HEK293T (cell line): ENCODE data around the gene MX1.

Experiments
- CTCF ChIA-PET: fragments of 350-600 bp; formaldehyde crosslinking; extraction: SDS; loops from one replicate; lab custom pipeline; 2021; ENCODE audit warnings: antibody characterized with exemption, inconsistent platforms; lab: Yijun Ruan, JAX
- POLR2A ChIA-PET: fragments of 350-600 bp; formaldehyde crosslinking; extraction: SDS; loops from one replicate; lab custom pipeline; 2020; ENCODE audit warnings: antibody characterized with exemption, inconsistent platforms; lab: Yijun Ruan, JAX
- DNase-seq: peaks from one replicate; pipeline ENCODE4 v3.0.0; 2012; ENCODE audit warnings: mixed read lengths; ENCODE audit errors: extremely low spot score
- ARNT ChIP-seq: fragments of 450-650 bp; IDR thresholded peaks from 2 replicates; pipeline ENCODE4 v1.6.1; 2017; ENCODE audit warnings: mild to moderate bottlenecking
- BHLHE40 ChIP-seq: fragments of 450-650 bp; IDR thresholded peaks from 2 replicates; pipeline ENCODE4 v1.6.1; 2016; ENCODE audit warnings: mild to moderate bottlenecking, moderate library complexity, borderline replicate concordance
- CTBP1 ChIP-seq: fragments of 450-650 bp; IDR thresholded peaks from 2 replicates; pipeline ENCODE4 v1.6.1; 2016; ENCODE audit warnings: borderline replicate concordance
- ELF4 ChIP-seq: fragments of 450-650 bp; IDR thresholded peaks from 2 replicates; pipeline ENCODE4 v1.6.1; 2017; ENCODE audit warnings: antibody characterized with exemption
- FOXA1 ChIP-seq: fragments of 450-650 bp; IDR thresholded peaks from 2 replicates; pipeline ENCODE4 v1.6.1; 2016; ENCODE audit warnings: mild to moderate bottlenecking
- FOXK2 ChIP-seq: fragments of 450-650 bp; IDR thresholded peaks from 2 replicates; pipeline ENCODE4 v1.6.1; 2016; ENCODE audit warnings: mild to moderate bottlenecking
- FOXM1 ChIP-seq: fragments of 450-650 bp; IDR thresholded peaks from 2 replicates; pipeline ENCODE4 v1.6.1; 2017; ENCODE audit warnings: mild to moderate bottlenecking, borderline replicate concordance
- HDGF ChIP-seq: fragments of 450-650 bp; IDR thresholded peaks from 2 replicates; pipeline ENCODE4 v1.6.1; 2017; ENCODE audit warnings: antibody characterized with exemption, borderline replicate concordance
- L3MBTL2 ChIP-seq: fragments of 450-650 bp; conservative IDR thresholded peaks from 2 replicates; pipeline ENCODE4 v1.6.1; 2016; ENCODE audit warnings: mild to moderate bottlenecking
- LEF1 ChIP-seq: fragments of 450-650 bp; IDR thresholded peaks from 2 replicates; pipeline ENCODE4 v1.6.1; 2017; ENCODE audit warnings: mild to moderate bottlenecking, borderline replicate concordance
- NFRKB ChIP-seq: fragments of 450-650 bp; IDR thresholded peaks from 2 replicates; pipeline ENCODE4 v1.6.1; 2016; ENCODE audit warnings: mild to moderate bottlenecking, moderate library complexity
- SP1 ChIP-seq: fragments of 450-650 bp; IDR thresholded peaks from 2 replicates; pipeline ENCODE4 v1.6.1; 2017
- SUZ12 ChIP-seq: fragments of 450-650 bp; IDR thresholded peaks from 2 replicates; pipeline ENCODE4 v1.6.1; 2016; ENCODE audit warnings: mild to moderate bottlenecking
- TARDBP ChIP-seq: fragments of 450-650 bp; IDR thresholded peaks from 2 replicates; pipeline ENCODE4 v1.6.1; 2016
- ZNF384 ChIP-seq: fragments of 450-650 bp; IDR thresholded peaks from 2 replicates; pipeline ENCODE4 v1.6.1; 2016
- TF ChIP-seq, protein P1 (sequence below): fragments of 450-650 bp; IDR thresholded peaks from 2 replicates; pipeline ENCODE4 v1.6.1; 2016

MX1 gene

DNA sequence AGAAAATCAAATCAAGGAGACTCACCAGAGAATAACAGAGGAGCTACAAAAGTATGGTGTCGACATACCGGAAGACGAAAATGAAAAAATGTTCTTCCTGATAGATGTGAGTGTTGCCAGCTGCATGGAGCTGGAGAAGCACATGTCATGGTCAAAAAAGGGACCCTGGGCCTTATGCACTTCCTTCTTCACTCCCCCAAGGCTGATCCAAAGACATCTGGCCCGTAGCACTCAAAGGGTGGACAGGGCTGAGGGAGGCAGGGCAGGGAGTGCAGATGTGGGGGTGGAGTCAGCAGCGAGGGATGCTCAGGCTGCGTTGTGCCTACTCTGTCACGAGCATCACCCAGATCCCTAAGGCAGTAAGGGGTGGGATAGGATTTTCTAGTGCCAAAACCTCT lies 19.4 kb downstream of the MX1 start:
- TF ChIP-seq LEF1 (no peak), SUZ12 (no peak), TARDBP (no peak), ZNF384 (no peak), SP1 (no peak), FOXK2 (no peak), BHLHE40 (no peak), NFRKB (no peak), ELF4 (no peak), L3MBTL2 (no peak), ARNT (no peak), CTBP1 (no peak)
- TF ChIP-seq, protein P1, sequence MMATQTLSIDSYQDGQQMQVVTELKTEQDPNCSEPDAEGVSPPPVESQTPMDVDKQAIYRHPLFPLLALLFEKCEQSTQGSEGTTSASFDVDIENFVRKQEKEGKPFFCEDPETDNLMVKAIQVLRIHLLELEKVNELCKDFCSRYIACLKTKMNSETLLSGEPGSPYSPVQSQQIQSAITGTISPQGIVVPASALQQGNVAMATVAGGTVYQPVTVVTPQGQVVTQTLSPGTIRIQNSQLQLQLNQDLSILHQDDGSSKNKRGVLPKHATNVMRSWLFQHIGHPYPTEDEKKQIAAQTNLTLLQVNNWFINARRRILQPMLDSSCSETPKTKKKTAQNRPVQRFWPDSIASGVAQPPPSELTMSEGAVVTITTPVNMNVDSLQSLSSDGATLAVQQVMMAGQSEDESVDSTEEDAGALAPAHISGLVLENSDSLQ: no peak
- no peak for DNase-seq
- POLR2A ChIA-PET: no interaction called here
- CTCF ChIA-PET: interaction anchor here (0.6 kb wide), 1 partner anchor 165 kb away, joined by 3 read pairs; no protein-coding TSS in a partner anchor

DNA sequence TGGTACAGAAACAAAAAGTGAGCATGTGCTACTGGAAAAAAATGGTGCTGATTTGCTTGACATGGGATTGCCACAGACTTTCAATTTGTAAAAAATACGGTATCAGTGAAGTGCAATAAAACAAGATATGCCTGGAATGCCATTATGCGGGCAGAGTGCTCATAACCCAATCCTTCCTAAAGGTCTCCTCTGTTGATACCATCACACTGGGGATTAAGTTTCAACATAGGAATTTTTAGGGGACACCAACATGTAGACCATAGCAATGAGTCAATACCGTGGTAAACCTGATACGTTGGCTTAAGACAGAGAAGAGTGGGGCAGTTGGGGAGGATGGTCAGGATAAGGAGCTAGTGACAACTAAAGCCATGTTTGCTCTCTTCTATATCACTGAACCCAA lies 20.5 kb downstream of the MX1 start:
- no peak for DNase-seq
- POLR2A ChIA-PET: no interaction called here
- no peak for TF ChIP-seq SP1
- TF ChIP-seq, protein P1: no peak
- no peak for TF ChIP-seq TARDBP
- no peak for TF ChIP-seq ARNT
- no peak for TF ChIP-seq NFRKB
- CTCF ChIA-PET: no interaction called here

DNA sequence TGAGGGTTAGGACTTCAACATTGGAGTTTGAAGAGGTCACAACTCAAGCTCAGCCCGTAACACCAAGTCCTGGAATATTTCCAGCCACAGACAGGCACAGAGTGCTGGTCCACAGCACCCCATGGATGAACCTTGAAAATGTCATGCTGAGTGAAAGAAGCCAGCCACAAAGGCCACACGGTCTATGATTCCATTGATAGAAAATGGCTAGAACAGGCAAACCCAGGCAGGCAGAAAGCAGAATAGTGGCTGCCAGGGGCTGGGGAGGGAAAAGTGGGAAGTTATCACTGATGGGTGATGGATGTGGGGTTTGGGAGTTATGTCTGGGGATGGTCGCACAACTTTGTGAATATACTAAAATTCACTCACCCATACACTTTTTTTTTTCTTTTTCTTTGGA lies 21.3 kb downstream of the MX1 start:
- no peak for DNase-seq
- TF ChIP-seq SUZ12 (no peak), BHLHE40 (no peak), CTBP1 (no peak), HDGF (no peak), SP1 (no peak), ARNT (no peak), ELF4 (no peak), NFRKB (no peak), ZNF384 (no peak)
- TF ChIP-seq, protein P1: no peak
- ChIA-PET CTCF (no interaction called here), POLR2A (no interaction called here)

DNA sequence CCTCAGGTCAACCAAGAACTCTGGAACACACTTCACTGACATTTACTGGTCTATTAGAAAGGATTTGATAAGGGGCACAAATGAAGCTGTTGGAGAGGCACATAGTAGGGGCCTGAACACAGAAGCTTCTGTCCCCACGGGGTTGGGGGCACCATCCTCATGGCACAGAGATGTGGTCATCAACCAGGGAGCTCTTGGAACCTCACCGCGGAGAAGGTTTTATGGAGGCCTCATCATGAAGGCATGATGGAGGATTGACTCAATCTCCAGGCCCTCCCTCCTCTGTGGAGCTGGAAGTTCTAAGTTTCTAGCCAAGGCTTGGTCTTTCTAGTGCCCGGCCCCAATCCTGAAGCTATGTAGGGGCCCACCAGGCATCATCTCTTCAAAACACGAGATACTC lies 23.6 kb downstream of the MX1 start:
- TF ChIP-seq BHLHE40 (no peak), NFRKB (no peak), ZNF384 (no peak), FOXA1 (no peak), FOXK2 (no peak), FOXM1 (no peak), SUZ12 (no peak), L3MBTL2 (no peak), TARDBP (no peak), ELF4 (no peak), SP1 (no peak)
- DNase-seq: no peak
- ChIA-PET CTCF (no interaction called here), POLR2A (no interaction called here)

DNA sequence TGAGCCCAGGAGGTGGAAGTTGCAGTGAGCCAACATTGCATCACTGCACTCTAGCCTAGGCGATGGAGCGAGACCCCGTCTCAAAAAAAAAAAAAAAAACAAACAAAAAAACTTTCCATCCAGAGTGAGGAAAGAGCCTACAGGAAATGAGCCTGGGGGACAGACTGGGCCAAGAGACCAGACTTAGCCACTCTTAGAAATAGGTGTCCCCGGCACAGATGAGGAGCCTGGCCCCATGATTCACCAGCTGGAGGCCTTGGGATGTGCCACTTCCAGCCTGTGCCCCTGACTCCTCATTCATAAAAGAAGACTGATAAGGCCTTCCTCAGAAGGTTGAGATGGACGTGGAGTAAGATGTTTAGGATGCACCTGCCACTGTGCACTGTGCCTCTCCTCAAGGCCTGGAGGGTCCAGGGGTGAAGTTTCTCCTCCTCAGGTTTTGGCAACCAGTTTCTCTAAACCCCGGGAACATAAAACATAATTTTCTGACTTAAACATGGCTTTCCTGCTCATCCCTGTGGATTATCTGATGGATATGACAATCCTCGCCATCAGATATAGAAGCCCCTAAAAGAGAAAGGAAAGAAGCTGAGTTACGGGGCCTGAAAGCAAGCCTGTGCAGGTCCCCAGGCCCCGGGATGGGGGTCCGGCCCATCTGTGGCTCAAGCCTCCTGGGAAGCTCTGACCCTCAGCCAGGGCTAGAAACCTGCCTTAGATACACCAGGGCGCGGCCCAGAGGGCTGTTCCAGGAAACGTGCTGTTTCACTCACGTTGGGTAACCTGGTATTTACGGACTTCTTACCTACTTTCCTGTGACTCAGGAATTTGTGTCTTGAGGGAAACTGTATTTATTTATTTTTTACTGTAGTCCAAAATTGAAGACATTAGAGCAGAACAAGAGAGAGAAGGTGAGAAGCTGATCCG lies 26.0 kb downstream of the MX1 start:
- ChIA-PET POLR2A (no interaction called here), CTCF (no interaction called here)
- no peak for DNase-seq
- TF ChIP-seq CTBP1: no peak
- TF ChIP-seq HDGF: no peak
- TF ChIP-seq SUZ12: no peak
- TF ChIP-seq BHLHE40: no peak

DNA sequence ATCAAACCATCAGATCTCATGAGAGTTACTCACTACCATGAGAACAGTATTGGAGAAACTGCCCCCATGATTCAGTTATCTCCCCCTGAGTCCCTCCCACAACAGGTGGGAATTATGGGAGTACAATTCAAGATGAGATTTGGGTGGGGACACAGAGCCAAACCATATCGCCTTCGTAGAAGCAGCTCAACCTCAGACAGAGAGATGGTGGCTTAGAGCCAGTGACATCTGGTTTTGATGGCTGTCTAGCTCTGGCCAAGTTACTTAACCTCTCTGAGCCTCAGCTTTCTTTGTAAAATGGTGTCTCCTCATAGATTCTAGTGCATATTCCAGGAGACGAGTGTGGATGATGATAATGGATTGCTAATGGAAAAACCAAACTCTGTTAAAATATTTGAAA lies 27.2 kb downstream of the MX1 start:
- no peak for TF ChIP-seq FOXK2
- TF ChIP-seq SUZ12: no peak
- no peak for TF ChIP-seq L3MBTL2
- no peak for TF ChIP-seq NFRKB
- TF ChIP-seq, protein P1: no peak
- no peak for TF ChIP-seq ARNT
- TF ChIP-seq HDGF: no peak
- TF ChIP-seq FOXA1: no peak
- no peak for TF ChIP-seq FOXM1
- TF ChIP-seq ZNF384: no peak
- TF ChIP-seq LEF1: no peak
- TF ChIP-seq BHLHE40: no peak
- no peak for TF ChIP-seq SP1
- TF ChIP-seq ELF4: no peak
- TF ChIP-seq TARDBP: no peak
- TF ChIP-seq CTBP1: no peak
- DNase-seq: no peak
- ChIA-PET POLR2A (no interaction called here), CTCF (no interaction called here)
